Measurements from ENCODE around the gene OR5J2. TPM values are rescaled to one million over a fixed set of nuclear protein-coding genes. Genes with fewer than 3 reads are reported as not detected.

The OR5J2 gene
- total and polyA plus RNA-seq, 4 experiments from 2014 or later: not detected

Other genes with a start within 250 kb of the OR5J2 start
- not detected for gene OR5I1, start 240.2 kb upstream of the OR5J2 start, total RNA-seq
- gene OR5I1, start 240.2 kb upstream of the OR5J2 start, polyA plus RNA-seq: not detected
- not detected for gene OR10AG1, start 206.7 kb upstream of the OR5J2 start, total RNA-seq
- not detected for gene OR10AG1, start 206.7 kb upstream of the OR5J2 start, polyA plus RNA-seq
- gene OR5F1, start 182.0 kb upstream of the OR5J2 start, total RNA-seq: not detected
- gene OR5F1, start 182.0 kb upstream of the OR5J2 start, polyA plus RNA-seq: not detected
- gene OR5AS1, start 149.0 kb upstream of the OR5J2 start, total RNA-seq: not detected
- not detected for gene OR5AS1, start 149.0 kb upstream of the OR5J2 start, polyA plus RNA-seq
- gene OR8I2, start 83.3 kb upstream of the OR5J2 start, total RNA-seq: not detected
- not detected for gene OR8I2, start 83.3 kb upstream of the OR5J2 start, polyA plus RNA-seq
- not detected for gene OR8H2, start 72.9 kb upstream of the OR5J2 start, total RNA-seq
- not detected for gene OR8H2, start 72.9 kb upstream of the OR5J2 start, polyA plus RNA-seq
- gene OR8H3, start 54.2 kb upstream of the OR5J2 start, total RNA-seq: not detected
- not detected for gene OR8H3, start 54.2 kb upstream of the OR5J2 start, polyA plus RNA-seq
- not detected for gene OR8J3, start 36.4 kb upstream of the OR5J2 start, total RNA-seq
- not detected for gene OR8J3, start 36.4 kb upstream of the OR5J2 start, polyA plus RNA-seq
- gene OR8K5, start 16.3 kb upstream of the OR5J2 start, total RNA-seq: not detected
- gene OR8K5, start 16.3 kb upstream of the OR5J2 start, polyA plus RNA-seq: not detected
- not detected for gene OR5T2, start 57.6 kb downstream of the OR5J2 start, total RNA-seq
- gene OR5T2, start 57.6 kb downstream of the OR5J2 start, polyA plus RNA-seq: not detected
- not detected for gene OR5T3, start 75.6 kb downstream of the OR5J2 start, total RNA-seq
- not detected for gene OR5T3, start 75.6 kb downstream of the OR5J2 start, polyA plus RNA-seq
- not detected for gene OR5T1, start 97.5 kb downstream of the OR5J2 start, total RNA-seq
- gene OR5T1, start 97.5 kb downstream of the OR5J2 start, polyA plus RNA-seq: not detected
- gene OR8H1, start 115.6 kb downstream of the OR5J2 start, total RNA-seq: not detected
- not detected for gene OR8H1, start 115.6 kb downstream of the OR5J2 start, polyA plus RNA-seq
- not detected for gene OR8K3, start 138.5 kb downstream of the OR5J2 start, total RNA-seq
- not detected for gene OR8K3, start 138.5 kb downstream of the OR5J2 start, polyA plus RNA-seq
- gene OR8K1, start 169.4 kb downstream of the OR5J2 start, total RNA-seq: not detected
- not detected for gene OR8K1, start 169.4 kb downstream of the OR5J2 start, polyA plus RNA-seq
- not detected for gene OR8J1, start 177.7 kb downstream of the OR5J2 start, total RNA-seq
- gene OR8J1, start 177.7 kb downstream of the OR5J2 start, polyA plus RNA-seq: not detected
- not detected for gene OR8U1, start 199.0 kb downstream of the OR5J2 start, total RNA-seq
- not detected for gene OR8U1, start 199.0 kb downstream of the OR5J2 start, polyA plus RNA-seq
- gene OR5AL1, start 236.1 kb downstream of the OR5J2 start, total RNA-seq: not detected
- not detected for gene OR5AL1, start 236.1 kb downstream of the OR5J2 start, polyA plus RNA-seq